ENCODE measurements around the gene SETD7. TPM values are rescaled to one million over a fixed set of nuclear protein-coding genes. Genes with fewer than 3 reads are reported as not detected.

Gene SETD7
- polyA plus RNA-seq, 4 donors: 2.7 to 17.1 (median 3.4) TPM

DNA sequence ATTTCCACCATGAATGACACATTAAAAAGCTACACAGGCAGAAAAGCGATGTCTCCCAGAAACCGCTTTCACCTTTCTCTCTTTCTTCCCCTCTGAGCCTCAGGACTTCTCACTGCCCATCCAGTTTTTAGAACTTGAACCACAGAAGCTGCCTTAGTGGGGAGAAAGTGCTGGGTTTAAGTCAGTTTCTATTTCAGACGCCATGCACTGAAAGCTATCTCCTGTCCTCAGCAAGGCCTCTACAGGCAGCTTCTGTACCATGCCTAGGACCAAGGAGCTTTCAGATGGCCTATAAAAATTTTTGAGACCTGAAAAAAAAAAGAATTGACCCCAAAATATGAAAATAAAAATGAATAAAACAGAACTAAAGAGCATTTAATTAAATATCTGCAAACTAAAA lies 67.6 kb downstream of the SETD7 start:
- no peaks in the 10 kb centered on the region for H3K27me3 ChIP-seq (ENCODE audit: control insufficient read depth in 3 of 3, insufficient read depth in 3 of 3, low read length in 3 of 3)
- no peak for DNase-seq
- no peak for FAIRE-seq
- 87 to 90% (median 89%) methylated on average over 3 of the region's 3 CpGs for WGBS, 3 donors
- H3K27ac ChIP-seq (ENCODE audit: low read depth in 1 of 3, low read length in 2 of 3): no peak overlapping the region
- H3K4me1 ChIP-seq (ENCODE audit: control insufficient read depth in 3 of 3, insufficient read depth in 2 of 3, low read depth in 1 of 3, low read length in 2 of 3): no peaks in the 10 kb centered on the region
- H3K4me3 ChIP-seq (ENCODE audit: low read depth in 1 of 3, low read length in 3 of 3): no peak overlapping the region
- H3K36me3 ChIP-seq (ENCODE audit: control insufficient read depth in 3 of 3, insufficient read depth in 2 of 3, low read depth in 1 of 3, low read length in 3 of 3): no peaks in the 10 kb centered on the region
- no peaks in the 10 kb centered on the region for H3K9me3 ChIP-seq (ENCODE audit: control insufficient read depth in 2 of 2, insufficient read depth in 1 of 2, low read depth in 1 of 2, low read length in 1 of 2)

DNA sequence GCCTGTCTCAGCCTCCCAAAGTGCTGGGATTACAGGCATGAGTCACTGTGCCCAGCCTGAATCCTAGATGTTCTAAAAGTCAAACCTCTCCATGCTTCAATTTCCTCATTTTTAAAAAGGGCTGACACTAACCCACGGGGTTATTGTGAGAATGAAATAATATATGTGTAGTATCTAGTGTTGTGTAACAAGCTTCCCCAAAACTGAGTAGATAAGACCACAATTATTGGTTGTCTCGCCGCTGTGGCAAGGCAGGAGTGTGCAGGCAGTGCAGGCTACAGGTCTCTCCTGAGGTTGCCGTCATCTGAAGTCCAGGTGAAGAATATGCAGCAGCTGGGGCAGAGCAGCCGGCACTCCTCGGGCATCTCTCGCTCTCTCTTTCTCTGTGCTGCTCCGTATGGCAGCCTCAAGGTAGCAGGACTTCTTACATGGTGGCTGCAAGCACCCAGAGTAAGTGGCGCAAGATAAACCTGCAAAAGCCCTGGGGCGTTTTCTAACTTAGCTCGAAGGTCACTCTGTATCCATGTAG lies 71.2 kb downstream of the SETD7 start:
- DNase-seq: peak in 1 of 2 donors; percentile 45

DNA sequence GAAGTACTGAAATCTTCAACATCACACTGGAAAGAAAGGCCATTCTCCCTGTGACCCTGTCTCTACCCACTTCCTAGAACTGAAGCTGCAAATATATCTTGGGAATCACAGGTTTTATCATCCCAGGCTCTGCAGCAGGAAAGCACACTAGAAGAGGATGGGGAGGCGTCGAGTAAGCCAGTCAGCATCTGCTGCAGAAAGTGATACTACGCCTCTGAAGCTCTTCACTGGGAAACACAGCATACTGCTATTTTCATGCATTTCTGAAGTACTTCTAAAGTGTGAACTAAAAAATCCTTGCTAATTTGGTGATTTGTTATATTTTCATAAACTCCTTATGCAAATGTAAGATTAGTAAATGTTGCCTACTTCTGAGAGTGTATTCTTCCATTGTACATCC lies 73.0 kb downstream of the SETD7 start:
- H3K27me3 ChIP-seq (ENCODE audit: control insufficient read depth in 3 of 3, insufficient read depth in 3 of 3, low read length in 3 of 3): no peaks in the 10 kb centered on the region
- 95 to 97% (median 96%) methylated on average over 3 of the region's 3 CpGs for WGBS, 3 donors
- H3K27ac ChIP-seq (ENCODE audit: low read depth in 1 of 3, low read length in 2 of 3): no peak overlapping the region
- DNase-seq: no peak
- no peaks in the 10 kb centered on the region for H3K9me3 ChIP-seq (ENCODE audit: control insufficient read depth in 2 of 2, insufficient read depth in 1 of 2, low read depth in 1 of 2, low read length in 1 of 2)
- no peak overlapping the region for H3K4me3 ChIP-seq (ENCODE audit: low read depth in 1 of 3, low read length in 3 of 3)
- no peaks in the 10 kb centered on the region for H3K36me3 ChIP-seq (ENCODE audit: control insufficient read depth in 3 of 3, insufficient read depth in 2 of 3, low read depth in 1 of 3, low read length in 3 of 3)
- no peaks in the 10 kb centered on the region for H3K4me1 ChIP-seq (ENCODE audit: control insufficient read depth in 3 of 3, insufficient read depth in 2 of 3, low read depth in 1 of 3, low read length in 2 of 3)
- no peak for FAIRE-seq

More for the DNA sequence above, 71.2 kb downstream of the SETD7 start:
- WGBS, 3 donors: 27 to 68% (median 46%) methylated on average over 11 of the region's 11 CpGs
- Histone ChIP-seq H3K27me3 (ENCODE audit: control insufficient read depth in 3 of 3, insufficient read depth in 3 of 3, low read length in 3 of 3) (no peaks in the 10 kb centered on the region), H3K4me3 (ENCODE audit: low read depth in 1 of 3, low read length in 3 of 3) (no peak overlapping the region), H3K27ac (ENCODE audit: low read depth in 1 of 3, low read length in 2 of 3) (no peak overlapping the region), H3K36me3 (ENCODE audit: control insufficient read depth in 3 of 3, insufficient read depth in 2 of 3, low read depth in 1 of 3, low read length in 3 of 3) (no peaks in the 10 kb centered on the region), H3K9me3 (ENCODE audit: control insufficient read depth in 2 of 2, insufficient read depth in 1 of 2, low read depth in 1 of 2, low read length in 1 of 2) (no peaks in the 10 kb centered on the region), H3K4me1 (ENCODE audit: control insufficient read depth in 3 of 3, insufficient read depth in 2 of 3, low read depth in 1 of 3, low read length in 2 of 3) (no peaks in the 10 kb centered on the region)
- FAIRE-seq: no peak

DNA sequence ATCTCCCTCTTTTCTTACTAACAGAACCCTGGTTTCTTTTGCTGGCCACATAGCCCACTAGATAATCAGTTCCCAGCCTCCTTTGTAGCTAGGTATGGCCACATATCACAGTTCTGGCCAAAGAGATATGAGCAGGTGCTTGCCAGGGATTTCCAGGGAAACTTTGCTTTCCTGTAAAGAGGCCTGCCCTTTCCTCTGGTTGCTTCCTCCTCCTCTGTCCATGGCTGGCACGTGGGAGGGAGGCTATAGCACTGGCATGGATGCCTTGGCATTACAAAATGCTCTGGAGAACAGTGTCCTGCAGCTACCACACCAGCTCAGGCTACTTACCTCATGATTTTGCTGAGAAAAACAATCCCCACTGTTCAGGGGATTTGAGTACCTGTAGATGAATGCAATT lies 74.6 kb downstream of the SETD7 start:
- no peak for FAIRE-seq
- H3K4me3 ChIP-seq (ENCODE audit: low read depth in 1 of 3, low read length in 3 of 3): no peak overlapping the region
- no peak for DNase-seq
- H3K4me1 ChIP-seq (ENCODE audit: control insufficient read depth in 3 of 3, insufficient read depth in 2 of 3, low read depth in 1 of 3, low read length in 2 of 3): no peaks in the 10 kb centered on the region
- 31 to 47% (median 38%) methylated on average over 1 of the region's 1 CpG for WGBS, 3 donors
- H3K27me3 ChIP-seq (ENCODE audit: control insufficient read depth in 3 of 3, insufficient read depth in 3 of 3, low read length in 3 of 3): no peaks in the 10 kb centered on the region
- no peaks in the 10 kb centered on the region for H3K36me3 ChIP-seq (ENCODE audit: control insufficient read depth in 3 of 3, insufficient read depth in 2 of 3, low read depth in 1 of 3, low read length in 3 of 3)
- H3K9me3 ChIP-seq (ENCODE audit: control insufficient read depth in 2 of 2, insufficient read depth in 1 of 2, low read depth in 1 of 2, low read length in 1 of 2): no peaks in the 10 kb centered on the region
- no peak overlapping the region for H3K27ac ChIP-seq (ENCODE audit: low read depth in 1 of 3, low read length in 2 of 3)

DNA sequence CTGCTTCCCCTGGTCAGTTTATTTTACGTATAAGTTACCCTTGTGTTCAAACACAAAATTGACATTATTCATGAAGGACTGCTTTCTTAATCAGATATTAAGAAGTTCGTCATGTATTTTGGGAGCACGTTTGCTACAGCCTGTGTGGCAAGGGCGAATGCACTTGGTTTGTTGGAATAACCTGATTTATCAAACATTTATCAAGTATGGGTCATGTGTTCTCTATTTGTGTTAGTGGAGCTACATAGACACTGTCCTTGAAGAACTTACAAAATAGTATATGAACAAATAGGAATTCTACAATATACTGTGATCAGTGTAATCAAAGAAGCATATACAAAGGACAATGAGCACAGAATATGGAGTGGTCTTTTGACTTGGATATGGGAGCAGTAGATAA lies 79.7 kb downstream of the SETD7 start:
- WGBS, 3 donors: 93 to 97% (median 96%) methylated on average over 4 of the region's 4 CpGs
- H3K27me3 ChIP-seq (ENCODE audit: control insufficient read depth in 3 of 3, insufficient read depth in 3 of 3, low read length in 3 of 3): no peaks in the 10 kb centered on the region
- peaks cover 0 to 3% (median 2%) of the 10 kb centered on the region in 3 donors for H3K36me3 ChIP-seq (ENCODE audit: control insufficient read depth in 3 of 3, insufficient read depth in 2 of 3, low read depth in 1 of 3, low read length in 3 of 3)
- DNase-seq: no peak
- H3K4me3 ChIP-seq (ENCODE audit: low read depth in 1 of 3, low read length in 3 of 3): no peak overlapping the region
- no peaks in the 10 kb centered on the region for H3K4me1 ChIP-seq (ENCODE audit: control insufficient read depth in 3 of 3, insufficient read depth in 2 of 3, low read depth in 1 of 3, low read length in 2 of 3)
- H3K9me3 ChIP-seq (ENCODE audit: control insufficient read depth in 2 of 2, insufficient read depth in 1 of 2, low read depth in 1 of 2, low read length in 1 of 2): peaks cover 0 to 2% of the 10 kb centered on the region in 2 donors
- H3K27ac ChIP-seq (ENCODE audit: low read depth in 1 of 3, low read length in 2 of 3): no peak overlapping the region
- no peak for FAIRE-seq

DNA sequence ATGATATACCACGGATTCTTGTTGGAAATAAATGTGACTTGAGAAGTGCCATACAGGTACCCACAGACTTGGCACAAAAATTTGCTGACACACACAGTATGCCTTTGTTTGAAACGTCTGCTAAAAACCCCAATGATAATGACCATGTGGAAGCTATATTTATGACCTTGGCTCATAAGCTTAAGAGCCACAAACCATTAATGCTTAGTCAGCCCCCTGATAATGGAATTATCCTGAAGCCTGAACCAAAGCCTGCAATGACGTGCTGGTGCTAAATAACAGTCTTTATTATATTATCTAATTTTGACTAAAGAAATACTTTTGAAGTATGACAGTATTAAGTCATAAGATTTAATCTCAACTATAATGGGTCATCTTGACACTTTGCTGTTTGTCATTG lies 83.2 kb downstream of the SETD7 start:
- Histone ChIP-seq H3K9me3 (ENCODE audit: control insufficient read depth in 2 of 2, insufficient read depth in 1 of 2, low read depth in 1 of 2, low read length in 1 of 2) (peaks cover 0 to 26% of the 10 kb centered on the region in 2 donors), H3K4me3 (ENCODE audit: low read depth in 1 of 3, low read length in 3 of 3) (no peak overlapping the region), H3K27ac (ENCODE audit: low read depth in 1 of 3, low read length in 2 of 3) (no peak overlapping the region), H3K4me1 (ENCODE audit: control insufficient read depth in 3 of 3, insufficient read depth in 2 of 3, low read depth in 1 of 3, low read length in 2 of 3) (no peaks in the 10 kb centered on the region), H3K27me3 (ENCODE audit: control insufficient read depth in 3 of 3, insufficient read depth in 3 of 3, low read length in 3 of 3) (no peaks in the 10 kb centered on the region), H3K36me3 (ENCODE audit: control insufficient read depth in 3 of 3, insufficient read depth in 2 of 3, low read depth in 1 of 3, low read length in 3 of 3) (peaks cover 0 to 16% (median 2%) of the 10 kb centered on the region in 3 donors)
- FAIRE-seq (no peak), DNase-seq (no peak)
- WGBS, 3 donors: 73 to 85% (median 80%) methylated on average over 3 of the region's 3 CpGs

DNA sequence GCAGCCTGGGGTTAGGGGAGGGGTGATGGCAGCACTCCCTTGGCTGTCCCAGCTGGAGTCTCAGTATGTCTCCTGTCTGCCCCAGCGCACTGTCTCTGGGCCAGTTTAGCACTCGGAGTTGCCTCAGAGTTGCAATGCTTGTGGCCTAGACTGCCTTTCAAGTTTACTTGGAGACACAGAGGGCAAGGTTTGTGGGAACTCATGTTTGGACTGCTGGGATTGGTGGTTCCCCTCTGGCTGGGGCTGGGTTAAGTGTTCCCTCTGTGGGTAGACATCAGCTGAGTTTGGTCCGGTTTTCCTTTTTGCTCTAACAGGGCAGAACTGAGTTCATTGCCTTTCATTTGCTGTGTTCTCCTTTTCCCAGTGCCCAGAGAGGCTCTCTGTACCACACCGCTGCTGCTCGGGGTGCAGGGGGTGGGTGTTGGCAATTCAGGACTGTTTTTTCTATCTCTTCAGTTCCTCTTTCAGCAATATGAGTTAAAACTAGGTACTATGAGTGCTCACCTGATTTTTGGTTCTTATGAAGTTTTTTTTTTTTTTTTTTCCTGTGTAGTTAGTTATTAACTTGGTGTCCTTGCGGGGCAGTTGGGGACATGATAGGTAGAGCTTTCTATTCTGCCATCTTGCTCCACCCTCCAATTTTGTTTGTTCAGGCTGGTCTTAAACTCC lies 84.9 kb downstream of the SETD7 start:
- Histone ChIP-seq H3K36me3 (ENCODE audit: control insufficient read depth in 3 of 3, insufficient read depth in 2 of 3, low read depth in 1 of 3, low read length in 3 of 3) (peaks cover 0 to 16% (median 2%) of the 10 kb centered on the region in 3 donors), H3K4me1 (ENCODE audit: control insufficient read depth in 3 of 3, insufficient read depth in 2 of 3, low read depth in 1 of 3, low read length in 2 of 3) (no peaks in the 10 kb centered on the region), H3K4me3 (ENCODE audit: low read depth in 1 of 3, low read length in 3 of 3) (no peak overlapping the region), H3K27me3 (ENCODE audit: control insufficient read depth in 3 of 3, insufficient read depth in 3 of 3, low read length in 3 of 3) (no peaks in the 10 kb centered on the region), H3K9me3 (ENCODE audit: control insufficient read depth in 2 of 2, insufficient read depth in 1 of 2, low read depth in 1 of 2, low read length in 1 of 2) (peaks cover 0 to 31% of the 10 kb centered on the region in 2 donors), H3K27ac (ENCODE audit: low read depth in 1 of 3, low read length in 2 of 3) (no peak overlapping the region)
- no peak for FAIRE-seq
- no peak for DNase-seq
- WGBS, 3 donors: 92 to 95% (median 93%) methylated on average over 6 of the region's 6 CpGs

DNA sequence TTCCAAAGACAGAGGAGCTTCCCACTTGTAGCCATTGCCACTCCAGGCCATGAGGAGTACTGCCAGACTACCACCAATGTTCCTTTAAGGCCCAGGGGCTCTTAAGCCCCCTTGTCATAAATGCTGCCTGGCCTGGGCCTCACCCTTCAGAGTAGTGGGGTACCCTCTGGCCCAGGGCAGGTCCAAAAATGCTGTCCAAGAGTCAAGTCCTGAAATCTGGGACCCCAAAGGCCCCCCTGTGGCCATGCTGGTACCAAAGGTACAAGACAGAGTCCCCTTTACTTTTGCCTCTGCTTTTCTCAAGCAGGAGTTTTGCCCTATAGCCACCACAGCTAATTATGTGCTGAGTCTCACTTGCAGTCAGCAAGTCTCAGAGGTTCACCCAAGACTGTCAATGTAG lies 85.7 kb downstream of the SETD7 start:
- no peaks in the 10 kb centered on the region for H3K4me1 ChIP-seq (ENCODE audit: control insufficient read depth in 3 of 3, insufficient read depth in 2 of 3, low read depth in 1 of 3, low read length in 2 of 3)
- H3K36me3 ChIP-seq (ENCODE audit: control insufficient read depth in 3 of 3, insufficient read depth in 2 of 3, low read depth in 1 of 3, low read length in 3 of 3): peaks cover 0 to 16% (median 2%) of the 10 kb centered on the region in 3 donors
- peaks cover 0 to 34% of the 10 kb centered on the region in 2 donors for H3K9me3 ChIP-seq (ENCODE audit: control insufficient read depth in 2 of 2, insufficient read depth in 1 of 2, low read depth in 1 of 2, low read length in 1 of 2)
- H3K4me3 ChIP-seq (ENCODE audit: low read depth in 1 of 3, low read length in 3 of 3): no peak overlapping the region
- FAIRE-seq (no peak), DNase-seq (no peak)
- no peaks in the 10 kb centered on the region for H3K27me3 ChIP-seq (ENCODE audit: control insufficient read depth in 3 of 3, insufficient read depth in 3 of 3, low read length in 3 of 3)
- H3K27ac ChIP-seq (ENCODE audit: low read depth in 1 of 3, low read length in 2 of 3): no peak overlapping the region

DNA sequence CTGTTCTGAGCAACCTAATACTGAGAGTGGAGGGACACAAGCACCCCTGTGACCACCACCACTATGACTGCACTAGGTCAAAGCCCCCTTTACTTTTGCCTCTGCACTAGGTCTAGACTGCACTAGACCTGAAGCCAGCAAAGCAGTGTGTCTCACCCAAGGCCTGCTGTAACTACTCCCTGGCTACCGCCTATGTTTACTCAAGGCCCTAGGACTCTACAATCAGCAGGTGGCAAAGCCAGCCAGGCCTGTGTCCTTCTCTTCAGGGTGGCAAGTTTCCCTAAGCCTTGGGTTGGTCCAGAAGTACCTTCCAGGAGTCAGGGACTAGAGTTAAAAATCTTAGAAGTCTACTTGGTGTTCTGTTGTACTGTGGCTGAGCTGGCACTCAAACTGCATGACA lies 86.2 kb downstream of the SETD7 start:
- H3K4me1 ChIP-seq (ENCODE audit: control insufficient read depth in 3 of 3, insufficient read depth in 2 of 3, low read depth in 1 of 3, low read length in 2 of 3): no peaks in the 10 kb centered on the region
- H3K27ac ChIP-seq (ENCODE audit: low read depth in 1 of 3, low read length in 2 of 3): no peak overlapping the region
- H3K27me3 ChIP-seq (ENCODE audit: control insufficient read depth in 3 of 3, insufficient read depth in 3 of 3, low read length in 3 of 3): no peaks in the 10 kb centered on the region
- no peak for FAIRE-seq
- 80 to 94% (median 88%) methylated on average over 1 of the region's 1 CpG for WGBS, 3 donors
- H3K4me3 ChIP-seq (ENCODE audit: low read depth in 1 of 3, low read length in 3 of 3): no peak overlapping the region
- peaks cover 0 to 16% (median 2%) of the 10 kb centered on the region in 3 donors for H3K36me3 ChIP-seq (ENCODE audit: control insufficient read depth in 3 of 3, insufficient read depth in 2 of 3, low read depth in 1 of 3, low read length in 3 of 3)
- DNase-seq: peak in 1 of 2 donors; percentile 10
- peaks cover 0 to 34% of the 10 kb centered on the region in 2 donors for H3K9me3 ChIP-seq (ENCODE audit: control insufficient read depth in 2 of 2, insufficient read depth in 1 of 2, low read depth in 1 of 2, low read length in 1 of 2)
